Psoas muscle (tissue), 8 donors: ENCODE data around the gene WDR83. TPM values are rescaled to one million over a fixed set of nuclear protein-coding genes. Genes with fewer than 3 reads are reported as not detected.

ENCODE experiments used
- ATAC-seq, 4 donors: fragments of 200-7000 bp; cut with Tn5 transposase; one replicate each; pipeline ENCODE4 v1.9.1; 2020; ENCODE audit warnings: moderate library complexity in 3 of 4, mild to moderate bottlenecking in 2 of 4
- DNase-seq, 2 donors: peaks; one replicate each; pipeline ENCODE4 v3.0.0-alpha.2; 2020
- H3K27ac ChIP-seq: fragments of 200-600 bp; one replicate; pipeline ENCODE4 v1.8.0; 2022
- H3K27me3 ChIP-seq, 3 donors: fragments of 200-600 bp in 1 of 3; one replicate each; pipeline versions ENCODE4 v1.6.1 to v1.8.0; 2013 to 2022; ENCODE audit warnings: low read length in 2 of 3, mild to moderate bottlenecking in 2 of 3, moderate library complexity in 1 of 3; ENCODE audit not compliant: insufficient read depth in 3 of 3
- H3K36me3 ChIP-seq, 2 donors: fragments of 200-600 bp in 1 of 2; one replicate each; pipeline versions ENCODE4 v1.6.1 to v1.8.0; 2013 to 2022; ENCODE audit warnings: low read depth in 1 of 2, mild to moderate bottlenecking in 1 of 2, moderate library complexity in 1 of 2; ENCODE audit not compliant: insufficient read depth in 1 of 2
- H3K4me1 ChIP-seq: fragments of 200-600 bp; one replicate; pipeline ENCODE4 v1.8.0; 2022
- H3K4me3 ChIP-seq: fragments of 200-600 bp; one replicate; pipeline ENCODE4 v1.8.0; 2022; ENCODE audit warnings: mild to moderate bottlenecking
- H3K9me3 ChIP-seq: fragments of 200-600 bp; one replicate; pipeline ENCODE4 v1.8.0; 2022
- CTCF ChIP-seq: fragments of 200-600 bp; IDR thresholded peaks from one replicate; pipeline ENCODE4 v1.8.0; 2022; ENCODE audit warnings: antibody characterized with exemption
- WGBS, 3 donors: extraction: QIAGEN DNeasy Blood & Tissue Kit; methylation state at CpG; one replicate each; pipeline versions ENCODE4 v1.1.6 to v1.1.7; 2013; 5-methylcytosine and 5-hydroxymethylcytosine counted together
- intact Hi-C, 2 donors: fragments of 100-400 bp; cut with DNase I; formaldehyde crosslinking; loops; one replicate each; pipeline versions ENCODE4 v1.11.0 to v1.14.2; 2022
- polyA plus RNA-seq, 3 donors: library from polyadenylated mRNA; stranded (reverse); fragments of 200-250 nt; gene quantifications; one replicate each; pipeline ENCODE4 v1.2.3, GENCODE V29; 2013
- total RNA-seq, 4 donors: library from RNA; stranded (reverse); fragmentation: NEBNext Ultra II Directional in 2 of 4; extraction: Animal tissue kit (Norgen Biotek cat#: 25700) in 2 of 4; gene quantifications; one replicate each; pipeline versions ENCODE4 v1.2.1 to v1.2.4, GENCODE V29; 2021 to 2023
- donor health status: healthy with polysubstance abuse.
- donor health status: DM: no; HTN: no; CAD: no; lungs with moderate emphysema.
- donor health status: Bipolar disorder and iron deficiency.
- donor health status: healthy.
- donor health status: DM: yes; HTN: yes; CAD: no.
- donor health status: DM: no; HTN: no; CAD: no.
- donor health status: DM: no; HTN: no; CAD: no.
- donor health status: DM: yes; HTN: yes; CAD: no.

Gene WDR83
- total and polyA plus RNA-seq, 7 donors, result 1.8 to 9.1 (median 4.5) TPM

- Histone ChIP-seq H3K4me3 (no peak overlapping the region), H3K27ac (no peak overlapping the region), H3K4me1 (no peaks in the 10 kb centered on the region), H3K27me3 (no peaks in the 10 kb centered on the region), H3K9me3 (no peaks in the 10 kb centered on the region), H3K36me3 (peaks cover 12 to 88% of the 10 kb centered on the region in 2 donors)
- 85 to 88% (median 87%) methylated on average over 28 to 33 of the region's 33 CpGs for WGBS, 3 donors
- no peak for ATAC-seq
- DNase-seq, result no peak
- intact Hi-C loops, result no loop called here
- TF ChIP-seq CTCF, result no peak
Measured at GRCh38 chr19:12701596-12702282, 35.1 kb downstream of the WDR83 start.

DNA sequence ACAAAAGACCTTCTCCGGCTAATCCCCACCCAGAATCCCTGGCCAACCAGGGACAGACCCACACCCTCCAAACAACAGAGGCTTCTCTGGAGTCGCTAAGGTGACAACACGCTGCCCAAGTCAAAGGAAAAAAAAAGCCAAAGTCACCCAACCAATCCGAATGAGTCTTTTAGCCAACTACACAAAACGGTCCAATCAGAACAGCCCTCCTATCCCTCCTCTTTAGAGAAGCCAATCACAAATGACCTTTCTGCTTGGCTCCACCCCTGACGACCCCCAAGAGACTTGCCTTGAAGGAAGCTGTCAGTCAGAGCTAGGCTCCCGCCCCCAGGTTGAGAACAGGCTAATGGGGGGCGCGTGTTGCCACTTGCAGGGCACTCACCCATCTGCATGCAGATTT is 36.4 kb downstream of the WDR83 start:
- no peaks in the 10 kb centered on the region for H3K27me3 ChIP-seq
- H3K27ac ChIP-seq, result no peak overlapping the region
- 60 to 63% (median 60%) methylated on average over 9 of the region's 9 CpGs for whole genome bisulfite sequencing, 3 donors
- peaks cover 12 to 99% of the 10 kb centered on the region in 2 donors for H3K36me3 ChIP-seq
- no peaks in the 10 kb centered on the region for H3K9me3 ChIP-seq
- DNase-seq (no peak), ATAC-seq (peak in 2 of 4 donors; percentile 35 to 48)
- no peaks in the 10 kb centered on the region for H3K4me1 ChIP-seq
- intact Hi-C loops, result no loop called here
- no peak overlapping the region for H3K4me3 ChIP-seq
- TF ChIP-seq CTCF, result no peak

DNA sequence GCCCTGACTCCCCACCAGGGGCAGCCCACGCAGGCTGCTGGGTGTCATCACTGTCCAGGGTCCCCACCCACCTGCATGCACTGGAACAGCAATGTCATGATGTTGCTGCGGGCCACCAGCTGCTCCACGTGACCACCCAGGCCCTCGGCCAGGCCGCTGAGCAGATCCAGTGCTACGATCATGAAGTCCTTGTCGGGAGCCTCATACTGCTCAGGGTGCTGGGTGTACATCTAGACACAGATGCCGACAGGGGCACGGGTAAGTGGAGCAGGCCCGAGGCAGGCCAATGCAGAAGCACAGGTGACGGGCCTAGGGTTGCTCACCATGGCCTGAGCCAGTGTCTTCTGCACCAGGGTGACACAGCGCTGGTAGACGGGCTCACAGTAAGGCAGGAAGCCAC is 38.6 kb downstream of the WDR83 start:
- ATAC-seq, result peak in 1 of 4 donors; percentile 9
- no peaks in the 10 kb centered on the region for H3K4me1 ChIP-seq
- H3K9me3 ChIP-seq, result no peaks in the 10 kb centered on the region
- no peaks in the 10 kb centered on the region for H3K27me3 ChIP-seq
- no peak for TF ChIP-seq CTCF
- no peak for DNase-seq
- WGBS, 3 donors, result 87 to 94% (median 89%) methylated on average over 13 of the region's 13 CpGs
- intact Hi-C loops, result no loop called here
- H3K27ac ChIP-seq, result no peak overlapping the region
- peaks cover 16 to 100% of the 10 kb centered on the region in 2 donors for H3K36me3 ChIP-seq
- no peak overlapping the region for H3K4me3 ChIP-seq

DNA sequence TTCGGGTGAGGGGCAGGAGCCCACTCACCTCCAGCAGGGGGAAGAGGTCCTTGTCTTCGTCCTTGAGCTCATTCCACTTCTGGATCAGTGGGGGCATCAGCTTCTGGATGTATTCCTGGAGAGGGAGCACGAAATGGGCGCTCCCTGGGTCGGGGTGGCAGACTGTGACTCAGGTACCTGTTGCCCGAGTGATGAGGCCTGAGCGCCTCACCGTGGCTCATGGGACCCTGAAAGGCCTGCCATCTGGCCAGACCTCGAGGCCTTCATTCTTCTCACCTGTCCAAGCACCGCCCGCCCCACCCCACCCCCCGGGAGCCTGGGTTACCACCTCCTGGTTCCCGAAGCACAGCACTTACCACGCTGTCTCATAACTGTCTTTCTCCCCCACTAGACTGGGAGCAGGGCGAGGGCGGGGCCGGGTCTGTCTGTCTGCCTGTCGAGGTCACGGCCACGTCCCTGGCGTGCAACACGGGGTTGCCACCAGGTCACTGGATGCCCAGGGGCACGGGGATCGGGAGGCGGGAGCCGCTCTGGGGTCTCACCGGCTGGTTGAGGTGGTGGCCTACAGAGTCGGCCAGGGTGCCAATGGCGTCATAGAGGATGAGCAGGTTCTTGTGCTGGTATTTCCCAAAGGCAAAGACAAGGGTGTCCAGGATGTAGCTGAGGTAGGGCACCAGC is 39.2 kb downstream of the WDR83 start:
- Histone ChIP-seq H3K4me1 (no peaks in the 10 kb centered on the region), H3K27ac (no peak overlapping the region), H3K27me3 (no peaks in the 10 kb centered on the region), H3K9me3 (no peaks in the 10 kb centered on the region), H3K36me3 (peaks cover 17 to 100% of the 10 kb centered on the region in 2 donors), H3K4me3 (no peak overlapping the region)
- intact Hi-C loops, result no loop called here
- DNase-seq (no peak), ATAC-seq (no peak)
- TF ChIP-seq CTCF, result no peak
- WGBS, 3 donors, result 89 to 93% (median 92%) methylated on average over 26 to 29 of the region's 29 CpGs
